H1 (cell line): ENCODE measurements around the gene USP9Y. TPM values are rescaled to one million over a fixed set of nuclear protein-coding genes. Genes with fewer than 3 reads are reported as not detected.

Experiments used
- NRF1 ChIP-seq: IDR thresholded peaks from 2 replicates; pipeline ENCODE4 v1.6.1; 2011; ENCODE audit warnings: mild to moderate bottlenecking, low read depth, low read length, improper control_type of control experiment
- POU5F1 ChIP-seq: IDR thresholded peaks from 2 replicates; pipeline ENCODE4 v1.6.1; 2011; ENCODE audit warnings: low read depth, mild to moderate bottlenecking, low read length, moderate library complexity
- RNF2 ChIP-seq: fragments of 200-900, 300-1000 bp; sonication (generic); IDR thresholded peaks from 2 replicates; pipeline ENCODE4 v1.7.1; 2016; ENCODE audit warnings: borderline replicate concordance, low read depth, mild to moderate bottlenecking, antibody characterized with exemption, low read length; ENCODE audit not compliant: poor library complexity, severe bottlenecking; ENCODE audit errors: missing control alignments
- SAP30 ChIP-seq: fragments of 300-600 bp; sonication (generic); IDR thresholded peaks from 2 replicates; pipeline ENCODE4 v1.7.1; 2012; ENCODE audit warnings: low read length, moderate library complexity, mild to moderate bottlenecking, inconsistent platforms; ENCODE audit not compliant: insufficient read depth, insufficient replicate concordance
- polyA plus RNA-seq, 7 experiments: library from polyadenylated mRNA; depleted of rRNA in 3 of 7; stranded (reverse) in 5 of 7; unstranded in 2 of 7; fragments of >200 nt in 5 of 7; fragments of 200-250 nt in 2 of 7; gene quantifications; 1 replicate in 5 of 7; 2 replicates in 1 of 7; 4 replicates in 1 of 7; pipeline versions ENCODE4 v1.2.1 to v1.2.3, GENCODE V29; 2011 to 2013; ENCODE audit warnings: missing spikeins in 2 of 7, mixed read lengths in 2 of 7
- total RNA-seq: library from RNA; stranded (reverse); fragmentation: NEBNext Ultra II Directional; extraction: Animal tissue kit (Norgen Biotek cat#: 25700); gene quantifications from 2 replicates; pipeline ENCODE4 v1.2.1, GENCODE V29; 2021

Gene USP9Y
- total and polyA plus RNA-seq, 2 of the 8 experiments (the other 6 are each of a cell fraction or from before 2014, with no cell fraction given): 28.3 to 34.1 TPM

- TF ChIP-seq RNF2 (no peak), SAP30 (no peak), POU5F1 (no peak), NRF1 (no peak)
Measured at GRCh38 chrY:12808046-12808445, 107.0 kb downstream of the USP9Y start (continued).
